Astrocyte (in vitro differentiated cells and primary cell): ENCODE data around the gene PLCH2. TPM values are rescaled to one million over a fixed set of nuclear protein-coding genes. Genes with fewer than 3 reads are reported as not detected.

Experiments used
- DNase-seq: peaks from one replicate; pipeline ENCODE4 v3.0.0-alpha.2; 2010; ENCODE audit warnings: low read depth
- FAIRE-seq: peaks from 2 replicates; lab custom pipeline; 2011; peaks lifted over from hg19 to GRCh38; lab: Jason Lieb, UNC
- H2AFZ ChIP-seq: 2 replicates; pipeline ENCODE4 v1.6.0; 2012; ENCODE audit warnings: low read depth, low read length, inconsistent platforms
- H3K27ac ChIP-seq: 2 replicates; pipeline ENCODE4 v1.5.1; 2011; ENCODE audit warnings: low read depth, low read length, inconsistent platforms
- H3K27me3 ChIP-seq: 2 replicates; pipeline ENCODE4 v1.6.0; 2011; ENCODE audit warnings: low read length, inconsistent platforms; ENCODE audit not compliant: insufficient read depth
- H3K36me3 ChIP-seq: 2 replicates; pipeline ENCODE4 v1.5.1; 2011; ENCODE audit warnings: low read length, inconsistent platforms; ENCODE audit not compliant: insufficient read depth
- H3K4me1 ChIP-seq: 2 replicates; pipeline ENCODE4 v1.5.1; 2011; ENCODE audit warnings: low read length, inconsistent platforms; ENCODE audit not compliant: insufficient read depth
- H3K4me2 ChIP-seq: 2 replicates; pipeline ENCODE4 v1.6.0; 2012; ENCODE audit warnings: low read length, inconsistent platforms
- H3K4me3 ChIP-seq: 2 replicates; pipeline ENCODE4 v1.5.1; 2011; ENCODE audit warnings: low read depth, mild to moderate bottlenecking, low read length, inconsistent platforms; ENCODE audit not compliant: insufficient read depth
- H3K79me2 ChIP-seq: 2 replicates; pipeline ENCODE4 v1.6.0; 2012; ENCODE audit warnings: mild to moderate bottlenecking, low read length, inconsistent platforms; ENCODE audit not compliant: insufficient read depth
- H3K9ac ChIP-seq: 2 replicates; pipeline ENCODE4 v1.6.0; 2012; ENCODE audit warnings: mild to moderate bottlenecking, low read length, inconsistent platforms
- H3K9me3 ChIP-seq: 2 replicates; pipeline ENCODE4 v1.5.1; 2012; ENCODE audit warnings: low read depth, mild to moderate bottlenecking, low read length, inconsistent platforms; ENCODE audit not compliant: insufficient read depth
- H4K20me1 ChIP-seq: 2 replicates; pipeline ENCODE4 v1.6.0; 2012; ENCODE audit warnings: low read length, inconsistent platforms; ENCODE audit not compliant: insufficient read depth
- H3K27ac Mint-ChIP-seq: one replicate; pipeline ENCODE4 v1.8.0; 2021; ENCODE audit warnings: mild to moderate bottlenecking, mixed read lengths; ENCODE audit not compliant: unreplicated experiment
- H3K27me3 Mint-ChIP-seq: one replicate; pipeline ENCODE4 v1.8.0; 2021; ENCODE audit warnings: low read depth, mixed read lengths; ENCODE audit not compliant: unreplicated experiment
- H3K36me3 Mint-ChIP-seq: one replicate; pipeline ENCODE4 v1.8.0; 2021; ENCODE audit warnings: low read depth, mixed read lengths; ENCODE audit not compliant: unreplicated experiment
- H3K4me1 Mint-ChIP-seq: one replicate; pipeline ENCODE4 v1.8.0; 2021; ENCODE audit warnings: low read depth, mixed read lengths; ENCODE audit not compliant: unreplicated experiment
- H3K4me3 Mint-ChIP-seq: one replicate; pipeline ENCODE4 v1.8.0; 2021; ENCODE audit warnings: mild to moderate bottlenecking, moderate library complexity, mixed read lengths; ENCODE audit not compliant: unreplicated experiment
- H3K9me3 Mint-ChIP-seq: one replicate; pipeline ENCODE4 v1.8.0; 2021; ENCODE audit warnings: mild to moderate bottlenecking, mixed read lengths; ENCODE audit not compliant: unreplicated experiment
- CTCF ChIP-seq: IDR thresholded peaks from 2 replicates; pipeline ENCODE4 v1.5.1; 2011; ENCODE audit warnings: low read depth, mild to moderate bottlenecking, inconsistent platforms, low read length, moderate library complexity; ENCODE audit not compliant: insufficient read depth
- EZH2 ChIP-seq: IDR thresholded peaks from 2 replicates; pipeline ENCODE4 v1.6.1; 2012; ENCODE audit warnings: mild to moderate bottlenecking, low read length, inconsistent platforms; ENCODE audit not compliant: insufficient read depth
- total RNA-seq: library from RNA; stranded (reverse); gene quantifications from 2 replicates; pipeline ENCODE4 v1.2.1, GENCODE V29; 2021

Gene PLCH2
- total RNA-seq, 1 donor from 2014 or later: 2.0 TPM

- Histone ChIP-seq H3K4me3 (no peak overlapping the region), H3K9me3 (no peaks in the 10 kb centered on the region), H3K27ac (no peak overlapping the region), H3K9ac (no peak overlapping the region), H2AFZ (no peak overlapping the region), H4K20me1 (no peaks in the 10 kb centered on the region), H3K4me2 (no peak overlapping the region), H3K4me1 (no peaks in the 10 kb centered on the region), H3K36me3 (no peaks in the 10 kb centered on the region), H3K79me2 (no peaks in the 10 kb centered on the region), H3K27me3 (no peaks in the 10 kb centered on the region)
- H3K9me3 Mint-ChIP-seq: no peaks in the 10 kb centered on the region
- H3K4me3 Mint-ChIP-seq: no peak overlapping the region
- no peaks in the 10 kb centered on the region for H3K36me3 Mint-ChIP-seq
- FAIRE-seq (no peak), DNase-seq (no peak)
- no peak for TF ChIP-seq CTCF
- TF ChIP-seq EZH2: no peak
- H3K4me1 Mint-ChIP-seq: no peaks in the 10 kb centered on the region
- peaks cover 5% of the 10 kb centered on the region for H3K27me3 Mint-ChIP-seq
- H3K27ac Mint-ChIP-seq: no peak overlapping the region
Measured at GRCh38 chr1:2495026-2495425, 18.9 kb downstream of the PLCH2 start.

GRCh38 chr1:2495546-2495945 lies 19.5 kb downstream of the PLCH2 start:
- Mint-ChIP-seq H3K27ac (no peak overlapping the region), H3K4me3 (no peak overlapping the region), H3K9me3 (no peaks in the 10 kb centered on the region), H3K36me3 (no peaks in the 10 kb centered on the region), H3K4me1 (no peaks in the 10 kb centered on the region), H3K27me3 (peaks cover 5% of the 10 kb centered on the region)
- DNase-seq: no peak
- Histone ChIP-seq H3K9me3 (no peaks in the 10 kb centered on the region), H3K27ac (no peak overlapping the region), H3K4me2 (no peak overlapping the region), H4K20me1 (no peaks in the 10 kb centered on the region), H2AFZ (no peak overlapping the region), H3K4me3 (no peak overlapping the region), H3K27me3 (no peaks in the 10 kb centered on the region), H3K79me2 (no peaks in the 10 kb centered on the region), H3K9ac (no peak overlapping the region), H3K4me1 (no peaks in the 10 kb centered on the region), H3K36me3 (no peaks in the 10 kb centered on the region)
- FAIRE-seq: no peak
- TF ChIP-seq CTCF: no peak
- TF ChIP-seq EZH2: no peak

GRCh38 chr1:2496087-2496622 lies 20.1 kb downstream of the PLCH2 start:
- no peaks in the 10 kb centered on the region for H3K9me3 ChIP-seq
- DNase-seq (no peak), FAIRE-seq (no peak)
- H2AFZ ChIP-seq: no peak overlapping the region
- Mint-ChIP-seq H3K36me3 (no peaks in the 10 kb centered on the region), H3K9me3 (no peaks in the 10 kb centered on the region), H3K4me1 (no peaks in the 10 kb centered on the region), H3K27me3 (peaks cover 5% of the 10 kb centered on the region), H3K4me3 (no peak overlapping the region), H3K27ac (peak overlapping the region; percentile 41)
- TF ChIP-seq CTCF (no peak), EZH2 (no peak)
- no peaks in the 10 kb centered on the region for H3K27me3 ChIP-seq
- H3K36me3 ChIP-seq: no peaks in the 10 kb centered on the region
- H3K27ac ChIP-seq: no peak overlapping the region
- no peaks in the 10 kb centered on the region for H3K4me1 ChIP-seq
- no peak overlapping the region for H3K4me2 ChIP-seq
- no peaks in the 10 kb centered on the region for H4K20me1 ChIP-seq
- H3K9ac ChIP-seq: no peak overlapping the region
- no peaks in the 10 kb centered on the region for H3K79me2 ChIP-seq
- H3K4me3 ChIP-seq: no peak overlapping the region
